22Rv1 (cell line): Measurements from ENCODE around the gene PSMA4.

Experiments used
- H3K27ac ChIP-seq: fragments of 450-650 bp; 2 replicates; pipeline ENCODE4 v1.5.1; 2017
- ZFX ChIP-seq: fragments of 450-650 bp; IDR thresholded peaks from 2 replicates; pipeline ENCODE4 v1.6.1; 2017; ENCODE audit warnings: antibody characterized with exemption, borderline replicate concordance
- TF ChIP-seq, protein P1 (sequence below): fragments of 450-650 bp; IDR thresholded peaks from 2 replicates; pipeline ENCODE4 v1.5.1; 2017; ENCODE audit warnings: mild to moderate bottlenecking

PSMA4 gene

DNA sequence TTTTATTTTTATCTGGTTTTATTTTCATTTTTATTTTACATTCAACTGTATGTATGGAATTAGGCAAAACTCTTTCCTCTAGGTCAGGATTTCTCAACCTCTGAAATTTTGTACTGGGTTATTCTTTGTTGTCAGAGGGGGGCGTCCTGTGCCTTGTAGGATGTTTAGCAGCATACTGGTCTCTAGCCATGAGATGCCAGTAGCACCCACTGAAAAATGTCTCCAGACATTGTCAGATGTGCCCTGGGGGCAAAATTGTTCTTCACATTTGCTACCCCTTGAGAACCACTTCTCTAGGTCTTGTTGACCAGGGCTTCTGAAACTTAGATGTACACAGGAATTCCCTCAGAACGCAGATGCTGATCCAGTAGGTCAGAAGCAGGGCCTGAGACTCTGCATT, 30.5 kb downstream of the PSMA4 start:
- no peak overlapping the region for H3K27ac ChIP-seq
- no peak for TF ChIP-seq ZFX
- TF ChIP-seq, protein P1, sequence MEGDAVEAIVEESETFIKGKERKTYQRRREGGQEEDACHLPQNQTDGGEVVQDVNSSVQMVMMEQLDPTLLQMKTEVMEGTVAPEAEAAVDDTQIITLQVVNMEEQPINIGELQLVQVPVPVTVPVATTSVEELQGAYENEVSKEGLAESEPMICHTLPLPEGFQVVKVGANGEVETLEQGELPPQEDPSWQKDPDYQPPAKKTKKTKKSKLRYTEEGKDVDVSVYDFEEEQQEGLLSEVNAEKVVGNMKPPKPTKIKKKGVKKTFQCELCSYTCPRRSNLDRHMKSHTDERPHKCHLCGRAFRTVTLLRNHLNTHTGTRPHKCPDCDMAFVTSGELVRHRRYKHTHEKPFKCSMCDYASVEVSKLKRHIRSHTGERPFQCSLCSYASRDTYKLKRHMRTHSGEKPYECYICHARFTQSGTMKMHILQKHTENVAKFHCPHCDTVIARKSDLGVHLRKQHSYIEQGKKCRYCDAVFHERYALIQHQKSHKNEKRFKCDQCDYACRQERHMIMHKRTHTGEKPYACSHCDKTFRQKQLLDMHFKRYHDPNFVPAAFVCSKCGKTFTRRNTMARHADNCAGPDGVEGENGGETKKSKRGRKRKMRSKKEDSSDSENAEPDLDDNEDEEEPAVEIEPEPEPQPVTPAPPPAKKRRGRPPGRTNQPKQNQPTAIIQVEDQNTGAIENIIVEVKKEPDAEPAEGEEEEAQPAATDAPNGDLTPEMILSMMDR, result 0 out of 2 replicates have a peak, but pooled peaks have one; percentile 7

DNA sequence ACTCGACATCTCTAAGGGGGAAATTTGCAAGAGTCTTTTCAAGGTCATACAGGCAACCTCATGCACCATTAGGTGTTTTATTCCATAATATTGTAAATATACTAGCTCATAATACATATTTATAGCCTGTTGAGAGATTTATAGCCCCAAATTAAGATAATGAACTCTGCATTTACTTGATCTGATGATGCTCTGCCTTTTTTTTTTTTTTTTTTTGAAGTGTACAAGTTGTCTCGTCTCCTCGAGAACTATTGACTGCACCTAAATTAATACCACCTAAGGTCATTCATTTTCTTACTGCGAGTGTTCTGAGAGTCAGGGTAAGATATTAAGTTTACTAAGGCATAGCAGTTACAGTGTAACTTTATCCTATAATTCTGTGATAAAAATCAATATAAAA, 31.1 kb downstream of the PSMA4 start:
- H3K27ac ChIP-seq, result no peak overlapping the region
- no peak for TF ChIP-seq ZFX
- TF ChIP-seq, protein P1, result no peak

DNA sequence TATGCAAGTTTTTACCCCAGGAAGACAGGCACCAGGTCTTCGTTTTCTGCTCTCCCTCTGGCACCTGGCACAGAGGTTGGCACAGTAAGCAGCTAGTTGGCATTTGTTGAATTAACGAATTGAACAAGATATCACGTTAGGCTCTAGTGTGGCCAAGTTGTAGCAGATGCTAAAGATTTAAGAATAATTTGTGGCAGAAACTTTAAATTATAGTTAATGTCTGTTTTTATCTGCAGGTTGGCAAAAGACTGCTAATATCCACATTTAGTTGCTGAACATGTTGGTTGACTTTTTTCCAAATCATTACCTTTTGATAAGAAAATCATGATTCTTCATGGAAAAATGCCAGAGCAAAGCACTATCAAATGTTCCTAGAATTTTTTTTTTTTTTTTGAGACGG, 33.2 kb downstream of the PSMA4 start:
- H3K27ac ChIP-seq, result no peak overlapping the region
- TF ChIP-seq ZFX, result no peak
- TF ChIP-seq, protein P1, result no peak

DNA sequence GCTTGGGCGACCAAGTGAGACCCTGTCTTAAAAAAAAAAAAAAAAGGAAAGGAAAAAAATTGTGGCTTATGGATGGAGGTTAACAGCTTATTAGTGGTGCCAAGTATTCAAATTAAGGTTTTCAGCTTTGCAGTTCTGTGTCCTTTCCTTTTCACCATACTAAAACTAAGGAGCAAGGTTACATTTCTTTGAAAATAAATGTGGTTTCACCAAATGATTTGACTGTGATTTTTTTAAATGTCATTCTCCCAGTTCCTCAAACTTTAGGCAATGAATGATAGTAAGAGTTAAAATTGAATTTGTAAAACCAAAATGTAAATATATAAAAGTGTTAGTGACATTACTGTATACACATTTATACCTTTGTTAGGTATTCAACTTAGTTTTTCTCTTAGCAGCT, 34.7 kb downstream of the PSMA4 start:
- TF ChIP-seq, protein P1, result no peak
- no peak for TF ChIP-seq ZFX
- H3K27ac ChIP-seq, result no peak overlapping the region

DNA sequence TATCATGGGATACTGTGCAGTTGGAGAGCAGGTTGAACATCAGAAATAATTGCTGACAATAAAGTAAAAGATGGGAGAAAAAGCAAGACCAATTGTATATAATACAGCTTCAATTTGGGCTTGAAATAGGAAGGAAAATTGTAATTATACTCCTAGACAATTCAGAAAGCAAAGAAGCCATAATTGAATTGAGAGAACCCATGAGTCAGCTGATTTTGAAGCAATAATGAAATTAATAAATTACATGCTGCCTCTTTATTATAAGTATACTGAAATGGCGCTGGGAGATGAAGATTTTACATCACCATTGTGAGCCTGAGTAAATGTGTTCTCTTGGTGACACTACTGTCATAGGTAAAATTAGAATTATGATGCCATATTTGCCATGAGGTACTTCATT, 57.3 kb downstream of the PSMA4 start:
- TF ChIP-seq, protein P1, result no peak
- TF ChIP-seq ZFX, result no peak
- no peak overlapping the region for H3K27ac ChIP-seq

DNA sequence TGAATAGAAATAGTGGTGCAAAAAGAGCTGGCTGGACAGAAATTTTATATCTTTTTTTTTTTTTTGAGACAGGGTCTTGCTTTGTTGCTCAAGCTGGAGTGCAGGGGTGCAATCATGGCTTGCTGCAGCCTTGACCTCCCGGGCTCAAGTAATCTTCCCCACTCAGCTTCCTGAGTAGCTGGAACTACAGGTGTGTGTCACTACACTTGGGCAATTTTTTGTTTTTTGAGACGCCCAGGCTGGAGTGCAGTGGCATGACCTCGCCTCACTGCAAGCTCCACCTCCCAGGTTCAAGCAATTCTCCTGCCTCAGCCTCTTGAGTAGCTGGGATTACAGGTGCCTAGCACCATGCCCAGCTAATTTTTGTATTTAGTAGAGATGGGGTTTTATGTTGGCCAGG, 58.1 kb downstream of the PSMA4 start:
- H3K27ac ChIP-seq, result no peak overlapping the region
- no peak for TF ChIP-seq ZFX
- TF ChIP-seq, protein P1, result no peak

DNA sequence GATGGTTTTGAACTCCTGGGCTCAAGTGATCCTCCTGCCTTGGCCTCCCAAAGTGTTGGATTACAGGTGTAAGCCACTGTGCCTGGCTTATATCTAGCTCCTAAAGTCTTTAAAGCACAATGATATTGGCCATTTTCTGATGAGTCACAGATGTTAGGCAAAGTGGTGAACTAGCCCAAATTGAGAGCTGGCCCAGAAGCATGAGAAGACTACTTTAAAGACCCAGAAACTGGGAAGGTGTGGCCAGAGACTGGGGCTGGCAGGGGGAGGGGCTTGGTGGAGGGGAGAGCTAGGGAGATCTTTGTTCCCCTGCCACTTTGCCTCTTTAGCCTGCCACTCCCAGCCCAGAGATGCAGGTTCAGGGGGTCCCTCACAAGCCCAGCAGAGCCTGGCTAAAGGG, 58.9 kb downstream of the PSMA4 start:
- no peak for TF ChIP-seq ZFX
- no peak overlapping the region for H3K27ac ChIP-seq
